ENCODE measurements around the gene ATP1B3. TPM values are rescaled to one million over a fixed set of nuclear protein-coding genes. Genes with fewer than 3 reads are reported as not detected.

The ATP1B3 gene
- total and polyA plus RNA-seq, 2 of the 13 experiments (the other 11 are each of a cell fraction or from before 2014, with no cell fraction given) = 84.3 to 93.6 TPM

DNA sequence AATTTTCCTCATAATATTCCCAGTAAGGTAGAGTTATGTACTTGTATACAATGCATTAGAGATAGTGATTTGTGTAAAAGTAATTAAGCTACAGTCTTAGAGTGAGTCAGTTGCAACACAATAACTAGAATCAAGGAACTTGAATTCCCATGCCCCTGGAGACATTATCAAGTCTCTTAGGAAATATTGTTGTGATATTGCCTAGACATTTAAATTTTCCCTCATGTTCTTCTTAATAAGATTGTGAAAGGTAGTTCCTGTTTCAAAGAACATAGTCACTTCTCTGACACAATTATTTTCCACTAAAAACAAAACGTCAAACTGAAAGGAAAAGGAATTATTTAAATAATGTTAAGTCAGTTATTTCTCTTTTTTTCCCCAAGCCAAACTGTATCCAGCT, 13.0 kb upstream of the ATP1B3 start:
- no peak overlapping the region for H3K9ac ChIP-seq (ENCODE audit: insufficient read depth, low read depth, low read length)
- ChIA-PET POLR2A (no interaction called here), CTCF (ENCODE audit: low intra/inter-chr PET ratio, low total read pairs) (no interaction called here)
- no peak overlapping the region for H3K4me2 ChIP-seq (ENCODE audit: low read depth, low read length)
- no peaks in the 10 kb centered on the region for H3K79me2 ChIP-seq (ENCODE audit: insufficient read depth, low read length)
- no peak overlapping the region for H3K4me3 ChIP-seq (replicated peaks in 1 of 3; ENCODE audit: insufficient read depth in 1 of 3, low read depth in 2 of 3, low read length in 3 of 3)
- in situ Hi-C loops (cut with HindIII; ENCODE audit: extremely low pct_ligation_motif_present, low pct_unique_long_range_greater_than_20kb) (no loop called here), intact Hi-C loops (cut with micrococcal nuclease; ENCODE audit: unreplicated experiment) (no loop called here)
- FAIRE-seq = no peak
- H3K4me1 ChIP-seq (ENCODE audit: insufficient read depth, low read length) = peaks cover 26% of the 10 kb centered on the region
- no peaks in the 10 kb centered on the region for H3K36me3 ChIP-seq (replicated peaks in 1 of 2; ENCODE audit: control insufficient read depth in 1 of 2, insufficient read depth in 2 of 2, low read length in 2 of 2)
- no peak for ATAC-seq
- no peaks in the 10 kb centered on the region for H3K9me3 ChIP-seq (ENCODE audit: low read length)
- H4K20me1 ChIP-seq (ENCODE audit: insufficient read depth, low read length) = no peaks in the 10 kb centered on the region
- WGBS (ENCODE audit: low lambda C conversion rate) = 3% methylated on average over 1 of the region's 1 CpG
- DNase-seq (ENCODE audit: low spot score) = no peak
- TF ChIP-seq, protein P1, sequence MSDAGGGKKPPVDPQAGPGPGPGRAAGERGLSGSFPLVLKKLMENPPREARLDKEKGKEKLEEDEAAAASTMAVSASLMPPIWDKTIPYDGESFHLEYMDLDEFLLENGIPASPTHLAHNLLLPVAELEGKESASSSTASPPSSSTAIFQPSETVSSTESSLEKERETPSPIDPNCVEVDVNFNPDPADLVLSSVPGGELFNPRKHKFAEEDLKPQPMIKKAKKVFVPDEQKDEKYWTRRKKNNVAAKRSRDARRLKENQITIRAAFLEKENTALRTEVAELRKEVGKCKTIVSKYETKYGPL (CRISPR knock-in tag; IDR thresholded peaks at IDR 0.05) = no peak
- TF ChIP-seq, protein P2, sequence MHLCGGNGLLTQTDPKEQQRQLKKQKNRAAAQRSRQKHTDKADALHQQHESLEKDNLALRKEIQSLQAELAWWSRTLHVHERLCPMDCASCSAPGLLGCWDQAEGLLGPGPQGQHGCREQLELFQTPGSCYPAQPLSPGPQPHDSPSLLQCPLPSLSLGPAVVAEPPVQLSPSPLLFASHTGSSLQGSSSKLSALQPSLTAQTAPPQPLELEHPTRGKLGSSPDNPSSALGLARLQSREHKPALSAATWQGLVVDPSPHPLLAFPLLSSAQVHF (CRISPR knock-in tag; IDR thresholded peaks at IDR 0.05) = no peak
- TF ChIP-seq SATB2 (CRISPR knock-in tag; IDR thresholded peaks at IDR 0.05) (no peak), SRY (CRISPR knock-in tag; IDR thresholded peaks at IDR 0.05) (no peak), NFYC (CRISPR knock-in tag; IDR thresholded peaks at IDR 0.05) (no peak), ZNF124 (CRISPR knock-in tag; IDR thresholded peaks at IDR 0.05) (no peak), CBX2 (IDR thresholded peaks at IDR 0.05; ENCODE audit: low read depth, low read length) (no peak), CBX2 (CRISPR knock-in tag; IDR thresholded peaks at IDR 0.05; ENCODE audit: low read depth) (no peak), PAWR (CRISPR knock-in tag; IDR thresholded peaks at IDR 0.05; ENCODE audit: borderline replicate concordance) (no peak)
- TF ChIP-seq, protein P3, sequence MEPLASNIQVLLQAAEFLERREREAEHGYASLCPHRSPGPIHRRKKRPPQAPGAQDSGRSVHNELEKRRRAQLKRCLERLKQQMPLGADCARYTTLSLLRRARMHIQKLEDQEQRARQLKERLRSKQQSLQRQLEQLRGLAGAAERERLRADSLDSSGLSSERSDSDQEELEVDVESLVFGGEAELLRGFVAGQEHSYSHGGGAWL (CRISPR knock-in tag; IDR thresholded peaks at IDR 0.05) = no peak
- TF ChIP-seq, protein P4, sequence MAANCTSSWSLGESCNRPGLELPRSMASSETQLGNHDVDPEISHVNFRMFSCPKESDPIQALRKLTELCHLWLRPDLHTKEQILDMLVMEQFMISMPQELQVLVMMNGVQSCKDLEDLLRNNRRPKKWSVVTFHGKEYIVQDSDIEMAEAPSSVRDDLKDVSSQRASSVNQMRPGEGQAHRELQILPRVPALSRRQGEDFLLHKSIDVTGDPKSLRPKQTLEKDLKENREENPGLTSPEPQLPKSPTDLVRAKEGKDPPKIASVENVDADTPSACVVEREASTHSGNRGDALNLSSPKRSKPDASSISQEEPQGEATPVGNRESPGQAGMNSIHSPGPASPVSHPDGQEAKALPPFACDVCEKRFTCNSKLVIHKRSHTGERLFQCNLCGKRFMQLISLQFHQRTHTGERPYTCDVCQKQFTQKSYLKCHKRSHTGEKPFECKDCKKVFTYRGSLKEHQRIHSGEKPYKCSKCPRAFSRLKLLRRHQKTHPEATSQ (CRISPR knock-in tag; IDR thresholded peaks at IDR 0.05; ENCODE audit: borderline replicate concordance) = no peak
- TF ChIP-seq, protein P5, sequence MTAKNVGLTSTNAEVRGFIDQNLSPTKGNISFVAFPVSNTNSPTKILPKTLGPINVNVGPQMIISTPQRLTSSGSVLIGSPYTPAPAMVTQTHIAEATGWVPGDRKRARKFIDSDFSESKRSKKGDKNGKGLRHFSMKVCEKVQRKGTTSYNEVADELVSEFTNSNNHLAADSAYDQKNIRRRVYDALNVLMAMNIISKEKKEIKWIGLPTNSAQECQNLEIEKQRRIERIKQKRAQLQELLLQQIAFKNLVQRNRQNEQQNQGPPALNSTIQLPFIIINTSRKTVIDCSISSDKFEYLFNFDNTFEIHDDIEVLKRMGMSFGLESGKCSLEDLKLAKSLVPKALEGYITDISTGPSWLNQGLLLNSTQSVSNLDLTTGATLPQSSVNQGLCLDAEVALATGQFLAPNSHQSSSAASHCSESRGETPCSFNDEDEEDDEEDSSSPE (CRISPR knock-in tag; IDR thresholded peaks at IDR 0.05) = no peak
- H3K27ac ChIP-seq (ENCODE audit: extremely low read length, insufficient read depth, low read length) = no peak overlapping the region
- H3K27me3 ChIP-seq (ENCODE audit: control insufficient read depth in 1 of 2, insufficient read depth in 2 of 2, low read length in 2 of 2) = 0 out of 5 replicates have a peak, but pooled peaks cover 0 to 3% of the 10 kb centered on the region in 2 experiments
- BruUV-seq (replicated peaks) = no TSS peak
- no peak overlapping the region for H2AFZ ChIP-seq (ENCODE audit: low read length)

Data from HepG2 (cell line).